Bronchial epithelial cell (primary cell): ENCODE data around the gene OTULIN. TPM values are rescaled to one million over a fixed set of nuclear protein-coding genes. Genes with fewer than 3 reads are reported as not detected.

Source experiments
- DNase-seq: peaks from one replicate; pipeline ENCODE4 v3.0.0-alpha.2; 2010; ENCODE audit warnings: low read depth
- FAIRE-seq: peaks from 2 replicates; lab custom pipeline; 2011; peaks lifted over from hg19 to GRCh38; lab: Jason Lieb, UNC
- H3K27me3 ChIP-seq: 2 replicates; pipeline ENCODE4 v1.5.1; 2011; ENCODE audit warnings: low read length; ENCODE audit not compliant: control insufficient read depth, insufficient read depth
- H3K36me3 ChIP-seq: 2 replicates; pipeline ENCODE4 v1.5.1; 2011; ENCODE audit warnings: low read length; ENCODE audit not compliant: control insufficient read depth, insufficient read depth
- H3K4me3 ChIP-seq: 2 replicates; pipeline ENCODE4 v1.5.1; 2011; ENCODE audit warnings: mild to moderate bottlenecking, low read depth, low read length, control low read depth
- CTCF ChIP-seq: IDR thresholded peaks from 2 replicates; pipeline ENCODE4 v1.5.1; 2011; ENCODE audit warnings: mild to moderate bottlenecking, moderate library complexity, low read length, control low read depth, inconsistent platforms; ENCODE audit not compliant: insufficient read depth, severe bottlenecking
- total RNA-seq: library from RNA; depleted of rRNA; stranded (reverse); fragments of >200 nt; gene quantifications from 2 replicates; pipeline ENCODE4 v1.2.1, GENCODE V29; 2014

OTULIN gene
- 19.6 and 36.6 TPM in 2 replicates for total RNA-seq

- Histone ChIP-seq H3K27me3 (no peaks in the 10 kb centered on the region), H3K4me3 (peak within 1 kb of the TSS; percentile 66), H3K36me3 (no peaks in the 10 kb centered on the region)
- FAIRE-seq (no peak), DNase-seq (peak; percentile 81)
- no peak for TF ChIP-seq CTCF
These were observed at the start of gene OTULIN for GRCh38 chr5:14664270-14665100. OTULIN (plus strand) TSS chr5:14664718; CDS start chr5:14664826, 108 bp downstream.

- FAIRE-seq (no peak), DNase-seq (no peak)
- TF ChIP-seq CTCF = no peak
- Histone ChIP-seq H3K27me3 (peaks cover 3% of the 10 kb centered on the region), H3K4me3 (no peak overlapping the region), H3K36me3 (no peaks in the 10 kb centered on the region)
These were observed 49.2 kb upstream of the OTULIN start for GRCh38 chr5:14615365-14615764.

- no peak for TF ChIP-seq CTCF
- Histone ChIP-seq H3K27me3 (peaks cover 3% of the 10 kb centered on the region), H3K36me3 (no peaks in the 10 kb centered on the region), H3K4me3 (no peak overlapping the region)
- no peak for DNase-seq
- no peak for FAIRE-seq
These were observed 47.1 kb upstream of the OTULIN start for GRCh38 chr5:14617441-14617840.

GRCh38 chr5:14627270-14627669, 37.2 kb upstream of the OTULIN start:
- Histone ChIP-seq H3K27me3 (no peaks in the 10 kb centered on the region), H3K4me3 (no peak overlapping the region), H3K36me3 (no peaks in the 10 kb centered on the region)
- TF ChIP-seq CTCF = no peak
- FAIRE-seq (no peak), DNase-seq (peak; percentile 63)

- TF ChIP-seq CTCF = no peak
- DNase-seq (peak; percentile 46), FAIRE-seq (no peak)
- Histone ChIP-seq H3K4me3 (no peak overlapping the region), H3K27me3 (no peaks in the 10 kb centered on the region), H3K36me3 (no peaks in the 10 kb centered on the region)
These were observed 36.2 kb upstream of the OTULIN start for GRCh38 chr5:14628346-14628745.

GRCh38 chr5:14630671-14631070, 33.8 kb upstream of the OTULIN start:
- H3K27me3 ChIP-seq = no peaks in the 10 kb centered on the region
- DNase-seq (no peak), FAIRE-seq (no peak)
- H3K4me3 ChIP-seq = no peak overlapping the region
- no peaks in the 10 kb centered on the region for H3K36me3 ChIP-seq
- TF ChIP-seq CTCF = no peak
